ENCODE measurements around the gene TSPEAR.
"Not testable (repeated sequence)": the region's sequence is repeated elsewhere in the genome, so short reads cannot be mapped to it uniquely, and the experiment has no call there.

TSPEAR gene

DNA sequence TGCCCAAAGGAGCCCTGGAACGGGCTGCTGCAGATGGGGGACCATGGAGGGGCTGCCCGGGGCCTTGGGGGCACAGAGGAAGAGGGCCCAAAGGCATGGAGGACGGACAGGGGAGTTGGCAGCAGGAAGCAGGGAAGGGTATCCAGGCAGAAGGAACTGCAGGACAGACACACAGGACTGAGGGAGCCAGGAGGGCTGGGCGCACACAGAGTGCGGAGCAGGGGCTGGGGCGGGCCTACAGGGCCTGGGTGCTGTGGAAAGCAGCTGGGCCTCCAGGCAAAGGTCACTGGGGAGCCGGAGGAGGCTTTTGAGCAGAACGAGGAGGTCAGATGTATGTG is 199.5 kb downstream of the TSPEAR start:
- no peak for DNase-seq

DNA sequence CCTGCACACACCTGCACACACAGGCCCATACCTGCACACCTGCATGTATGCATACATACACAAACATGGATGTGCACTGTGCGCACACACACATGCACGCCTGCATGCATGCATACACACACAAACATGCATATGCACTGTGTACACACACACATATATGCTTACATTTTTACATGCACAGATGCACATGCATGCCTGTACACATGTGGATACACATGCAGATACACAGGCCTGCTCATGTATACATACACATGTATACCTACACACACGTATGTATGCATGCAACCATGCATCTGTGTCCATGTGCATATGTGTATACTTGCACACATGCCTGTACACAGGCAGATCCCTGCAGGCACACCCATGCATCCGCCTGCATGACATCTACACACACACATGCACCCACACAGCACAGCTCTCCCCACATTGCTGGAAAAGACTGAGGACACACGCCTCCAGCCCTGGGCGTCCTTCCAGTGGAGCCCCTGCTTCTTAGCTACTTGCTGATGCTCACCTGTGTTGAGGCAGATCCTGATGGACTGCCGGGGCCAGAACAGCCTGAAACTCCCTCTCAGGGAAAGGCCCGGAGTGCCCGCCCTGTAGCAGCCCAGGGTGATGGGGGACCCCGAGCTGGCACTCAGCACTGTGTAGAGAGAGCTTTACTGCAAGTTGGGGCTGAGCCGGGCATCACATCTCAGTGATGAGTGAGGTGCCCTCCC is 200.0 kb downstream of the TSPEAR start:
- no peak for DNase-seq

GRCh38 chr21:44510508-44511218 is 200.7 kb downstream of the TSPEAR start:
- DNase-seq: peak; percentile 65 to 75

DNA sequence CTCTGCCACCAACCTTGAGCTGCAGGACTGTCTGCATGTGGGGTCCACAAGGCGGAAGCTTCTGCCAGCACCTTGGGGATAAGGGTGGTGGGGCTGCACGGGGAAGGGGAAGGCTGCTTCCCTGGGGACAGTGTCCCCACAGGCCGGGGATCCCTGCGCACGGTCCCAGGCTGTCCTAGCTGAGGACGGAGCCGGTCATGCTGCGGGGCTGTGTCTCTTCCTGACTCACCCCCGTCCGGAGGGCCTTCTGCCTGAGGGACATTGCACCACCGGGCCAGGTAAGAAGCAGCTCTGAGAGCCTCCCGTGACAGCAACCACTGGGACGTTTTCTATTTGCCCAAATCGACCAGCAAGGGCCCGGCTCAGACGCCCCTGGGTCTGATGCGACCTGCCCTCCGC is 201.3 kb downstream of the TSPEAR start:
- no peak for DNase-seq

DNA sequence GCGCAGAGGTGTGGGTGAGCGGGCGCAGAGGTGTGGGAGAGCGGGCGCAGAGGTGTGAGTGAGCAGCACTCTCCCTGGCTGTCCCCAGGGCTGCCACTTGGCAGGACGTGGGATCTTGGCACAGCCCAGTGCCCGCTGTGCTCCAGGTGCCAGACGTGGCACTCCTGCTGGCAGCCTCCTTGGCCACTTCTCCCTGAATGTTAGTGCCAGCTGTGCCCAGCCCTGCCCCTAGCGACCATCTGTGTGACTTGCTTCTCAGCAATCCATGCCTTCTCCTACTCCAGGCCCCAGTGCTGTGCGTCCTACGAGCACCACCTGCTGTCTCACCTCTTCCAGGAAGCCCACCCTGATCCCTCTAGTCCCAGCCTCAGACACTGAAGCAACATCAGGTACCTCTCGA is 201.8 kb downstream of the TSPEAR start:
- peak; percentile 87 to 93 for DNase-seq

GRCh38 chr21:44508711-44509445 is 202.5 kb downstream of the TSPEAR start:
- DNase-seq: peak in 1 of 2 experiments; percentile 61

GRCh38 chr21:44508426-44508710 is 203.0 kb downstream of the TSPEAR start:
- DNase-seq: no peak

DNA sequence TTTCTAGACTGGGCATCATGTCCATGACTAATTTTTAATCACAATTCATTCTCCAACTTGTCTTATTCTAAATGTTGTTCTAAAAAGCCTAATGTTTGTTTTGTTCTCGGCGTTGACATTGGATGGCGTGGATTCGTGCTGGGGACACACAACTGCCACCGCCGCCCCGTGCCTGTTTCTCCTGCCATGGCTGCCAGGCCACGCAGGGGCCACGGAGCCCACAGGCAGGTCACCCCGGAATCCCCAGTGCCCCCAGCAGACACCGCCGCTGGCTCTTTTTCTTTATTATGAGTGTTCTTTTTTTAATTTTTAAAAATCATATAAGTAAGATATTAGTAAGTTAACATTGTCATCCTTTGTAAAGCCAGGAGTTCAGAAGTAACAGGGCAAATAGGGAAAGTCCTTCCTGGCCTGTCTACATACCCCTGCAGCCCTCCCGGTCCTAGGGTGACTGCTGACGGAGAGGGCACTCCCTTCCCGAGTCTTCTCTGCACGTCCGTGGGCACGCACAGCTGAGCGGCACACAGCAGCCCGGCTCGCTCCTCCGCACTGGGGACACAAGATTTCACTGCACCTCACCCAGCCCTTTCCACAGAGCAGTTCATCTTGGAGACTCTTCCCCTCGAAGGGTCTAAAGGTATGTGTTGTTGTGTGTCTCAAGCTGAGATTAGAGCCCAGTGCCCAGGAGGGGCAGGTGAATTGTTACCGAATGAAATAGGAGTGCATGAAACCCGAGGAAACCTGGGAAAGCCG is 203.5 kb downstream of the TSPEAR start:
- no peak for DNase-seq

DNA sequence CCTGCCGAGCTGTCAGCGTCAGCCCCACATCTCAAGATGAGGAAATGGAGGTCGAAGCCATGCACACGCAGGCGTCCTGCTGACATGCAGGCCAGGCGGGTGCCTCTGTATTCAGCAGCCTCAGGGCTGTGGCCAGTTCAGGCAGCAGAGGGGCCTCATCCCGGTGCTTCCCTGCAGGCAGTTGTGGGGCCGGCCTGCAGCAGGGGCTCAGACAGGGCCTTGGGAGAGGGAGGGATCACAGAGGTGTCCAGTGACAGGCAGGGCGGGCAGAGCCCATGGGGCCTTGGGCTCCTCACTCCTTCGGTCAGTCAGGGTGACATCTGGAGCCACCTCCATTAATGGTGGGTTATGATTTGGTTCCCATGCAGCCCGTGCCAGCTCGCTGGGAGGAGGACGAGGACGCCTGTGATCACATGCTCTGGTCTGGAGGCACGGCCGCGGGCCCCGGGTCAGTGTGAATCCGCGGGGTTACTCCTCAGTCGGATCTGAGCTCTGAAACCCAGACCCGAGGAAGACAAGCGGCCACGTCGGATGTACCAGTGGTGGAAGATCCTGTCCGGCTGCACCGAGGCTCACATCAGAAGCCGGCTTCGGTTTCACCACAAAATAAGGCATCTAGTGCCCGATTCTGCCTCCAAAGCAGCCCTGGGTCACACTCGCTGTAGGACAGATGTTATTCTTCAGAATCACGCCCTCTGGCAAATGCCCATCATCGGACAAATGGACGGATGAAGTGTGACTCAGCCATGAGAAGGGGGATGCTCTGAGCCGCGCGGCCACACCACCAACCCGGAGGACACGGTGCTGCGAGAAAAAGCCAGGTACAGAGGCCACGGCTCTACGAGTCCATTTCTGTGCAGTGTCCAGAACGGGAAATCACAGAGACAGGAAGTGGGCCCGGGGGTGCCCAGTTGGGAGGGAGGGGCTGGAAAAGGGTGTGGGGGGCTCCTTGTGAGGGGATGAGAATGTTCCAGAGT is 204.8 kb downstream of the TSPEAR start:
- DNase-seq: no peak

GRCh38 chr21:44505673-44506278 is 205.6 kb downstream of the TSPEAR start:
- no peak for DNase-seq

- DNase-seq: no peak
Measured at GRCh38 chr21:44503901-44504399, 207.4 kb downstream of the TSPEAR start.

DNA sequence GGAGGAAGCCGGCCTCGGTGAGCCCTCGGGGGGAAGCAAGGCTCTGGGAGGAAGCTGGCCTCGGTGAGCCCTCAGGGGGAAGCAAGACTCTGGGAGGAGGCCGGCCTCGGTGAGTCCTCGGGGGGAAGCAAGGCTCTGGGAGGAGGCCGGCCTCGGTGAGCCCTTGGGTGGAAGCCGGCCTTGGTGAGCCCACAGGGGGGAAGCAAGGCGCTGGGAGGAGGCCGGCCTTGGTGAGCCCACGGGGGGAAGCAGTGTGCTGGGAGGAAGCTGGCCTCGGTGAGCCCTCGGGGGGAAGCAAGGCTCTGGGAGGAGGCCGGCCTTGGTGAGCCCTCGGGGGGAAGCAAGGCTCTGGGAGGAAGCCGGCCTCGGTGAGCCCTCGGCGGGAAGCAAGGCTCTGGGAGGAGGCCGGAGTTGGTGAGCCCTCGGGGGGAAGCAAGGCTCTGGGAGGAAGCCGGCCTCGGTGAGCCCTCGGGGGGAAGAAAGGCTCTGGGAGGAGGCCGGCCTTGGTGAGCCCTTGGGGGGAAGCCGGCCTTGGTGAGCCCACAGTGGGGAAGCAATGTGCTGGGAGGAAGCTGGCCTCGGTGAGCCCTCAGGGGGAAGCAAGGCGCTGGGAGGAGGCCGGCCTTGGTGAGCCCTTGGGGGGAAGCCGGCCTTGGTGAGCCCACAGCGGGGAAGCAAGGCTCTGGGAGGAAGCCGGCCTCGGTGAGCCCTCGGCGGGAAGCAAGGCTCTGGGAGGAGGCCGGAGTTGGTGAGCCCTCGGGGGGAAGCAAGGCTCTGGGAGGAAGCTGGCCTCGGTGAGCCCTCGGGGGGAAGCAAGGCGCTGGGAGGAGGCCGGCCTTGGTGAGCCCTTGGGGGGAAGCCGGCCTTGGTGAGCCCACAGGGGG is 208.1 kb downstream of the TSPEAR start:
- not testable (repeated sequence) for DNase-seq

GRCh38 chr21:44502171-44502958 is 209.0 kb downstream of the TSPEAR start:
- DNase-seq: no peak

DNA sequence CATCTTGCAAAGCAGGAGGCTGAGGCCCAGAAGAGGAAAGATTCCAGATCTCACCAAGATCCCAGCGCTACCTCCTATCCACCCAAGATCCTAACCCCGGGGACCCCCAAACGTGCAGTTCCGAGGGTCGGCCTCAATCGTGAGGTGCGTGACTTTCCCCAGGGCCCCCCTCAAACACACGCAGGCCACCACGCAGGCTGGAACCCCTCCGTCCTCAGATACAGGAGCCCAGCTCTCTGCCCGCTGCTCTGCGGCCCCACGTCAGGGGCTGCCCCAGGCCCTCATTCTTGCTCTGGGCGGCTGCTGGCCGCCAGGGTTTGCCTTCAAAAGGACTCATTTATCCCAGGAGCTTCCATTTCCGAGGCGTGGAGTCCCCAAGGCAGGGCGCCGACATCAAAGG is 211.3 kb downstream of the TSPEAR start:
- no peak for DNase-seq

DNA sequence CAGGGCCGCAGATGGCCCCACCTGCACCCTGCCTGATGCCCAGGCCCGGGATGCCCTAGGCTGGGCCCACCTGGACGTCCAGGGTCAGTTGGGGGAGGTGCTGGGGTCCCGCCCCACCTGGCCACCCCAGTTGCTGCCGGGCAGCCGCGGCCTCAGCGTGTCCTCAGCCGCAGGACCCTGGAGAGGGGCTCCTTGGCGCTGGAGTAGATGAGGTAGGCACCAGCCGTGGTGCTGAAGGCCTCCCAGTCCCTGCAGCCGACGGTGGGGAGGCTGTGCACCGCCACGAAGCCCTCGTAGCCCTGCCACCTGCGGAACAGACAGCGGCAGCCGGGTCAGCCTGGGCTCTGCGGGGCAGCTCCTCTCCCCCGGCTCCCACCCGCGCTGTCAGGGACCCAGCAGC is 211.7 kb downstream of the TSPEAR start:
- no peak for DNase-seq

- DNase-seq: no peak
Measured at GRCh38 chr21:44499211-44499560, 212.2 kb downstream of the TSPEAR start.

- DNase-seq: no peak
Measured at GRCh38 chr21:44498280-44499210, 212.8 kb downstream of the TSPEAR start.

- no peak for DNase-seq
Measured at GRCh38 chr21:44497703-44498126, 213.7 kb downstream of the TSPEAR start.

Measured in NCI-H524 (cell line).